Stomach (tissue), 4 donors: ENCODE measurements around the gene POLR3GL.

ENCODE experiments used
- CTCF ChIP-seq, 7 experiments: fragments of 450-650 bp in 4 of 7; fragments of 200-600 bp in 3 of 7; sonication (generic) in 3 of 7; IDR thresholded peaks; one replicate each; pipeline ENCODE4 v1.5.1; 2016 to 2019; ENCODE audit warnings: antibody characterized with exemption in 7 of 7, control low read depth in 2 of 7, mild to moderate bottlenecking in 1 of 7
- POLR2A ChIP-seq, 4 donors: fragments of 450-650 bp; IDR thresholded peaks; one replicate each; pipeline ENCODE4 v1.6.1; 2016; ENCODE audit warnings: antibody characterized with exemption in 4 of 4, control low read depth in 2 of 4, mild to moderate bottlenecking in 1 of 4, moderate library complexity in 1 of 4
- POLR2AphosphoS5 ChIP-seq, 3 donors: sonication (generic); formaldehyde crosslinking; IDR thresholded peaks; one replicate each; pipeline ENCODE4 v1.6.1; 2016; ENCODE audit warnings: antibody characterized with exemption in 3 of 3

DNA sequence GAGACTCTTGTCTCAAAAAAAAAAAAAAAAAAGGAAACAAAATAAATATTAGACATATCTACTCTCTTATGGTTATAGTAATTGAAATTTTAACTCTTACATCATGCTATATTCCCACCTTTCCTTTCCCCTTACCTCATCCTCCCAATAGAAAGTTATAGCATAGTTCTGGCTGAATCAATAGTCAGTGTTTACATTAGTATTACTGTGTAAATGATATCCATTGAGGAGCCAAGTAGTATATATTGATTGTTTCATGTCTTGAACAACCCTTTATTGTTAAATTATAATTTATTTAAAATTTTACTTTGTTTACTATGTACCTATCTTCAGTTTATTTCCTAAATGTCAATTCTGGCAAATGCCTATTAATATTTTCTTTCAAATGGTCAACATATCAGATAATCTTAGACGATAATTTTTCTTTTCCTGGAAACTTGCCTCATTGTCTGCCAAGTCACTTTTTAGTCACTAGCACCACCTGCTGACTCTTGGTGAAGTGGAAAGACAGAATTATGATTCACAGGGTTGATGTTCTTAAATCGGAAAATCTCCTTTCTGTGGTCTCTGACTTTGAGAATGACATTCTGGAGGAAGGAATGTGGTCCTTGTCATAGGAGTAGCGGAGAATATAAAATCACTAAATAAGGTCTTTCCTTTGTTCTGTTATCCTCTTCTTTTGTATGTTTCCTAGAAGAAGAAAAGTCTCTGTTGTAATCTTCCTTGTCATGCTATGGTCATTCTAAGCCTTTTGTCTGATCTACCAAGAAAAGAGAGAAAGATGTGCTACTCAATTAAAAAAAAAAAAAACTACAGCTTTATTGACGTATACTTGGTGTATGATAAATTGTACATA lies 48.4 kb downstream of the POLR3GL start:
- TF ChIP-seq CTCF (IDR thresholded peaks at IDR 0.05) = peak in 5 of 7 experiments; percentile 44 to 76 (median 66)
- no peak for TF ChIP-seq POLR2A (IDR thresholded peaks at IDR 0.05)
- peak in 2 of 3 donors; percentile 37 to 75 for TF ChIP-seq POLR2AphosphoS5 (IDR thresholded peaks at IDR 0.05)
